HG03439 (cell line): ENCODE data around the gene PRKACA.
A peak's percentile ranks its signal among the peaks of the same experiment; 100 is the strongest.

Source experiments
- ATAC-seq: cut with Tn5 transposase; IDR thresholded peaks from one replicate; pipeline ENCODE4 v1.9.1; 2021; ENCODE audit warnings: mild to moderate bottlenecking, moderate library complexity; ENCODE audit not compliant: unreplicated experiment

PRKACA gene

GRCh38 chr19:14096272-14096992 is 21.1 kb downstream of the PRKACA start:
- ATAC-seq = no peak

DNA sequence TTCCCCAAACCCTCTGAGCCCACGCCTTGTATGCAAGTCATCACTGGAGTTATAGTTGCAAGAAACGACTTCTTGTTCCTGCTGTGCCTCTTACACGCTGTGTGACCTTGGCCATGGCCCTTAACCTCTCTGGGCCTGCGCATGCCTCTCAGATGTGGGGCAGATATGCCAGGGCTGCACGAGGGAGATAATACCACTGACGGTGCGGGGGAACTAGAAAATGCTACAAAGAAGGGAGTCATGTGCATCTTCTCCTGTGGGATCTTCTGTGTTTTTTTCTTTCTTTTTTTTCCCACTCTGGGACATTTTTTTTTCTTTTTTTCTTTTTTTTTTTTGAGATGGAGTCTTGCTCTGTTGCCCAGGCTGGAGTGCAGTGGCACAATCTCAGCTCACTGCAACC is 22.7 kb downstream of the PRKACA start:
- ATAC-seq = no peak

DNA sequence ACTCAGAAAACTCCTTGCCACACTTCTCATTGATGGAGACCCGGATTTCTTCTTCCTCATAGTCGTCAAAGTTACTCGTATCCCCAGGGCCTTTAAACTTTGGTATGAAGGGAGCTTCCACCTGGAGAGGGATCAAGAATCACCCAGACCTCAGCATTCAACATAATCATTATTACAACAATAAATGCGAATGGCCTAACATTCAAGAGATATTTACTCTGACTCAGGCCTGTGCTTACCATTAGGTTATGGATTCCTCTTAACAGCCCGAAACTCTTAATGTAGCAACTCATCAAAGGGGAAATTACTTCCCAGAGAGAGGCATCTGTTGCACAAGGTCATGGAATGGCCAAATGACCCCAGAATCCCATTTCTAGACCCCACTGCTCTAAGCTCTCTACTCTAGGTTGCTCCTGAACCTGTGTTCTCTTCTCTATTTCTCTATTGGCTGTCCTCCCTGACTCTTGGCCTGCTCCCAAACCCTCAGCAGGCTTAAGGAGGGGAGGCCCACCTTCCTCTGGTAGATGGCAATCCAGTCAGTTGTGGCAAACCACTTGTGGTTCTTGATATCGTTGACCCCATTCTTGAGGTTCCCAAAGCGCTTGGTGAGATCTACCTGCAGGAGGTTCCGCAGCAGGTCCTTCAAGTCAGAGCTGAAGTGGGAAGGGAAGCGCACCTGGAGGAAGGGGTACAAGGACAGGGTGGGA is 24.3 kb downstream of the PRKACA start:
- ATAC-seq = no peak

DNA sequence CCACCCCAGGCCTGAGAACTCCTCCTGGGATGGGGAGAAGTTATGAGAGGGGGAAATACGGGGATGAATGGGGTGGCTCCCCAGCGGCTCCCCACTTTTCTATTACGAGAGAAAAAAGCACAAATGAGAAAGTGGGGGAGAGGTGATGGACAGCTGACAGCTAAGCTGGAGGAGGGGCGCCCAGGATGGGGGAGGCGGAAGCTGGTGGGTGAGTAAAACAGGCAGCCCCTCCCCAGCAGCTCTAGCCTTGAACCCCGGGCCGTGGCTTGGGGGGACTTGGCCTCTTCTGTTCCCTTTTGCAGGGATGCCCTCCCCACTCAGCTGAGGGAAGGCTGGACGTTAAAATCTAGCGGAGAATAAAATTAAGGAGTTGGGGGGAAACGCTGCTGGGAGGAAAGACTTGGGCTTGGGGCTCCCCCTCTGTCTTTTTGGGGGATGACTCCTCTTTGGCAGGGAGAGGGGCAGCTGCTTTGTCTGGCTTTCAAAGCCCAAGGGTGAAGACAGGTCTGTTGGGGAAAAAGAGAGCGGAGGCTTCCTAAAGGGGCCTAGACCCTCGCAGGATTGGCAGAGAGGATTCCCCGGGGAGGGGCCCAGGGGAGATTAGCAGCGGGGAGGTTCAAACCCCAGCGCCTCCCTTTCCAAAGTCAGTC is 25.6 kb downstream of the PRKACA start:
- ATAC-seq = peak; percentile 4

GRCh38 chr19:14091081-14091812 is 26.3 kb downstream of the PRKACA start:
- ATAC-seq = peak; percentile 54

- ATAC-seq = peak; percentile 32
Measured at GRCh38 chr19:14090509-14091080, 27.0 kb downstream of the PRKACA start, which contains the start of gene SAMD1. SAMD1 (minus strand) TSS chr19:14090751.

DNA sequence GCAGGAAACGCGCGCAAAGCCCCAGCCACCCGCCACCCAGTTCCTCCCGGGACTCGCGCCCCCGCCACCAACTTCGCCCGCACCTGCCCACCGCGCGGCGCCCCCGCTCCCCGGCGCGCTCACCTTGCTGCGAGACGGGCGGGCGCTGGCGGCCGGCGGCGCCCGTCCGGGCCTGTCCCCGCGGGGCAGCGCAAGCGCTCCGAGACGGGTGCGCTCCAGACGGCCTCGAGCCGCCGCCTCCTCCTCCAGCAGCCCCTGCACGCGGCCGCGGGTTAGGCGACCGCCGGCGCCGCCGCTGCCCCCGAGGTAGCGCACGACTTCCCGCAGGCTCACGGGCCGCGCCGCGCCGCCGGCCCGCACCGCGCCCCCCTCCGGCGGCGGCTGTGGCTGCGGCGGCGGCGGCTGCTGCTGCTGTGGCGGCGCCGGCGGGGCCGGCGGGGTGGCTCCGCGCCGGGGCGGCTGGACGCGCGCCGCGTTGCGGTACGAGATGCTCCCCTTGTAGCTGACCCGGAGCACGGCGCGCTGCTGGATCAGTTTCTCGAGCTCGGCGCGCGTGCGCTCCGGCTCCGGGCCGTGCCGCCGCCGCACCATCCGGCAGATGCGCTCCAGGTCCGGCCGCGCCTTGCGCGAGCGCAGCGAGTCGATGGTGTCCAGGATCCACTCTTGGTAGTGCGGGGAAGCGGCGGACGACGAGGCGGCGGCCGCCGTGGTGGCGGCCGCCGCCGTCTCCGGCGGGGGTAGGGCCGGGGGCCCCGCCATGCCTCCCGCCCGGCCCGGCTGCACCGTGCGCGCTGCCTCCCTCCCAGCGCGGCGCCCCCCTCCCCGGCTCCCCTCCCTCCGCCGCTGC is 27.7 kb downstream of the PRKACA start:
- ATAC-seq = peak; percentile 11

- ATAC-seq = no peak
Measured at GRCh38 chr19:14089412-14089661, 28.2 kb downstream of the PRKACA start.

DNA sequence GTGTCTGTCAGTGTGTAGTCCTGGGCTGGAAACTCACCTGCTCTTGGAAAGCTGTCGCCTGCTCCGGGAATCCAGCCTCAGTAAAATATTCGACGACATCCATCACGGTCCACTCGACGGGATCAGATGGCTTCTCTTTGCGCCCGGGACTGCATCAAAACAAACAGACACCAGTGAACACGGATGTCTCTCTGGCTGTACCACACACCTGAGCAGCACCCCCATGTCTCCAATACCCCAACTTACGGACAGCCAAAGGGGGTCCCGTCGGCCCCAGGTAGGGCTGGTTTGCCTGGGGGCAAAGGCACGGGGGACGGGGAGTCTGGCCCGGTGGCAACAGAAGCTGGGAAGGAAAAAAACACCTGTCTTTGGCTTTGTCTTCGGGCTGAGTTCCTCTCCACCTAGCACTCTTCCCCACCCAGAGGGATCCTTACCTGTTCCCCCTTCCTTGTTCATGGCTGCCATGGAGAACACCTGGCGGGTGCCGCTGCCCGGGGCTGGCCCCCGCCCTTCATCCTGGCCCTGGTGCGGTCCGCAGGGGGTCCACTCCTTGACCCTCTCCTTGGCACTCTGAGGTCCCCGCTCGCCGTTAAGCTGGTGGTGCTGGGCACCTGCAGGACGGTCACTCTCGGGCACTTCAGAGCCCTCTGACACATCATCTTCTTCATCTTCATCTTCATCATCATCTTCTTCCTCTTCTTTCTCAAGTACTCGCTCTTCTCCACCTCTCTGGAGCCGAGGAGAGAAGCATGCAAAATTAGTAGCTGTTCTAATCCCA is 28.7 kb downstream of the PRKACA start:
- ATAC-seq = no peak

DNA sequence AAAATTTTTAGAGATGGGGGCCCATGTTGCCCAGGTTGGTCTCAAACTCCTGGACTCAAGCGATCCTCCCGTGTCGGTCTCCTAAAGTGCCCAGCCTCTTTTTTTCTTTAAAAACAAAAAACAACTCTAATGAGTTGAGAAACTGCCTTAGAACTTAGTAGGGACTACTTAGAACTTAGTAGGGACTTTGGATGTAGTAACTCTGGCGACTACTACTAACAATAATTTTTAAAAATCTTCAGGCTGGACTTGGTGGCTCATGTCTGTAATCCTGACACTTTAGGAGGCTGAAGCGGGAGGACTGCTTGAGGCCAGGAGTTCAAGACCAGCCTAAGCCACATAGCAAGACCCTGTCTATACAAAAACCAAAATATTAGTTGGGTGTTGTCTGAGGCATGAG is 31.5 kb downstream of the PRKACA start:
- no peak for ATAC-seq

- ATAC-seq = no peak
Measured at GRCh38 chr19:14085309-14085995, 32.1 kb downstream of the PRKACA start, which contains the start of gene C19orf67. C19orf67 (minus strand) TSS chr19:14085783; CDS start chr19:14085627, 156 bp downstream.

DNA sequence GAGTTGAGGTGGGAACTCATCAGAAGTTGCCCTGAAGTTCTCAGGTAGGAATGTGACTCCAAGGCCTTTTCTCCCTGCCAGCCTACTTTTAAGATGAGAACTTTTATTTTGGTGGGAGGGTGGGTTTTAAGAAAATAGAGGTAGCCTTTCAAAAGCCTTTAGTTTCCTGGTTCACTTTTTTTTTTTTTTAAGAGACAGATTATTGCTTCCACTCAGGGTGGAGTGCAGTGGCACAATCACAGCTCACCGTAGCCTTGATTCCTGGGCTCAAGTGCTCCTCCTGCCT is 34.9 kb downstream of the PRKACA start:
- no peak for ATAC-seq

- peak; percentile 6 for ATAC-seq
Measured at GRCh38 chr19:14081797-14082674, 35.5 kb downstream of the PRKACA start.

- ATAC-seq = peak; percentile 77
Measured at GRCh38 chr19:14080887-14081796, 36.4 kb downstream of the PRKACA start.

DNA sequence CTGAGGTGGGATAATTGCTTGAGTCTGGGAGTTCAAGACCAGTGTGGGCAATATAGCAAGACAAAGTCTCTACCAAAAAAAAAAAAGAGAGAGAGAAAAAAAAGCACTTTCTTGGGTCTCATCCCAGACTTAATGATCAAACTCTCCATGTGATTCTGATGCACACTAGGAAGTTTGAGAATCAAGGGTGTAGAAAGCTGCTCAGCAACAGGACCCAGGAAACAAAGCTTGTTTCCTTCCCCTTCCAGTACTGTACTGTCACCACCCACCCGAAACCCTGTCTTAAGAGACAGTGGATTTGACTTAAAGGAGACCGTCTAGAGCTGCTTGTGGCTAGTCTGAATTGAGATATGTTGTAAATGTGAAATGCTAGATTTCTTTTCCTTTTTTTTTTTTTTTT is 39.2 kb downstream of the PRKACA start:
- ATAC-seq = no peak

- no peak for ATAC-seq
Measured at GRCh38 chr19:14073925-14074838, 43.4 kb downstream of the PRKACA start.
